ENCODE data around the gene TPX2. TPM values are rescaled to one million over a fixed set of nuclear protein-coding genes. Genes with fewer than 3 reads are reported as not detected.
A peak's percentile ranks its signal among the peaks of the same experiment; 100 is the strongest.

TPX2 gene, protein sequence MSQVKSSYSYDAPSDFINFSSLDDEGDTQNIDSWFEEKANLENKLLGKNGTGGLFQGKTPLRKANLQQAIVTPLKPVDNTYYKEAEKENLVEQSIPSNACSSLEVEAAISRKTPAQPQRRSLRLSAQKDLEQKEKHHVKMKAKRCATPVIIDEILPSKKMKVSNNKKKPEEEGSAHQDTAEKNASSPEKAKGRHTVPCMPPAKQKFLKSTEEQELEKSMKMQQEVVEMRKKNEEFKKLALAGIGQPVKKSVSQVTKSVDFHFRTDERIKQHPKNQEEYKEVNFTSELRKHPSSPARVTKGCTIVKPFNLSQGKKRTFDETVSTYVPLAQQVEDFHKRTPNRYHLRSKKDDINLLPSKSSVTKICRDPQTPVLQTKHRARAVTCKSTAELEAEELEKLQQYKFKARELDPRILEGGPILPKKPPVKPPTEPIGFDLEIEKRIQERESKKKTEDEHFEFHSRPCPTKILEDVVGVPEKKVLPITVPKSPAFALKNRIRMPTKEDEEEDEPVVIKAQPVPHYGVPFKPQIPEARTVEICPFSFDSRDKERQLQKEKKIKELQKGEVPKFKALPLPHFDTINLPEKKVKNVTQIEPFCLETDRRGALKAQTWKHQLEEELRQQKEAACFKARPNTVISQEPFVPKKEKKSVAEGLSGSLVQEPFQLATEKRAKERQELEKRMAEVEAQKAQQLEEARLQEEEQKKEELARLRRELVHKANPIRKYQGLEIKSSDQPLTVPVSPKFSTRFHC
- 39.3 and 82.0 TPM in 2 replicates for total RNA-seq

DNA sequence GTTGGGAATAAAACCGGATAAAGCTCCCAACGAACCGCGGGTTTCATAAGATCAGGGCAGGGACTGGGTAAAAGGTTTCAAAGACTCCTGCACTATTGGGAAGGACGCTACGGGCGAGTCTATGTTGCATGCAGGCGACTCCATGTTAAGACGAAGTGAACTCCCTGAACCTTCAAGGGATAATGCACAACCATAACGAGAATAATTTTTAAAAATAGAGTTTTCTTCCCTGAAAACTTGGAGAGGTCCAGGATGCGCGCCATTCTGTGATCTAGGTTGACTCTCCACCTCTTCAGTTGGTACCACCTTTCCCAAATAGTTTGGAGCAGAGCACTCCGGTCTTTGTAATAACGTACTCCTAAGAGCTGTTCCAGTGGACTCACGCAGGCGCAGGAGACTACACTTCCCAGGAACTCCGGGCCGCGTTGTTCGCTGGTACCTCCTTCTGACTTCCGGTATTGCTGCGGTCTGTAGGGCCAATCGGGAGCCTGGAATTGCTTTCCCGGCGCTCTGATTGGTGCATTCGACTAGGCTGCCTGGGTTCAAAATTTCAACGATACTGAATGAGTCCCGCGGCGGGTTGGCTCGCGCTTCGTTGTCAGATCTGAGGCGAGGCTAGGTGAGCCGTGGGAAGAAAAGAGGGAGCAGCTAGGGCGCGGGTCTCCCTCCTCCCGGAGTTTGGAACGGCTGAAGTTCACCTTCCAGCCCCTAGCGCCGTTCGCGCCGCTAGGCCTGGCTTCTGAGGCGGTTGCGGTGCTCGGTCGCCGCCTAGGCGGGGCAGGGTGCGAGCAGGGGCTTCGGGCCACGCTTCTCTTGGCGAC lies at the start of gene TPX2:
Gene TPX2 (plus strand): TSS at position 562 of the 821 bp plus-strand sequence. CDS start 18,187 bp downstream, outside the sequence.
- peak; percentile 85 for DNase-seq (ENCODE audit: low read depth, low spot score)

- no peak for DNase-seq (ENCODE audit: low read depth, low spot score)
These were observed 48.9 kb upstream of the TPX2 start for GRCh38 chr20:31690124-31690666.

DNA sequence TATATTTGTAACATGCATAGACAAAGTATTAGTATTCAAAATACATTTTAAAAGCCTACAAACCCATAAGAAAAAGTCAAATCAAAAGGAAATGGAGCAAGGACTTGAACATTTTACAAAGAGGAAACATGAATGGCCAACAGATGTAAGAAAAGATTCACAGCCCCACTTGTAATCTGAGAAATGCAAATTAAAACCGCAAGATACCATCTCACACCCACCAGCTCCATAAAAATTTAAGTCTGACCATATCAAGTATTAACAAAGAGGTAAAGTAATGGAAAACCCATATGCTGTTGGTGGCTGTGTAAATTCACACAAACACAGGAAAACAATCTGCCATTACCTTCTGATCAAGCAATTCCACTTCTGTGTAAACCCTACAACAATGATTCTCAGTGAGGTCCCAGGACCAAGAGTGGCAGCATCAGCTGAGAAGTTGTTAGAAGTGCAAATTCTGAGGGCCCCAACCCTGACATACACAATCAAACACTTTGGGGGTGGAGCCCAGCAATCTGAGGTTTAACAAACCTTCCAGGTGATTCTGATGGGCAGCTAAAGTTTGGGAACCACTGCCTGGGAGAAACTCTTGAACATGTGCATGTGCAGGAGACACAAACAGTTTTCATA lies 47.3 kb upstream of the TPX2 start:
- DNase-seq (ENCODE audit: low read depth, low spot score) = no peak

DNA sequence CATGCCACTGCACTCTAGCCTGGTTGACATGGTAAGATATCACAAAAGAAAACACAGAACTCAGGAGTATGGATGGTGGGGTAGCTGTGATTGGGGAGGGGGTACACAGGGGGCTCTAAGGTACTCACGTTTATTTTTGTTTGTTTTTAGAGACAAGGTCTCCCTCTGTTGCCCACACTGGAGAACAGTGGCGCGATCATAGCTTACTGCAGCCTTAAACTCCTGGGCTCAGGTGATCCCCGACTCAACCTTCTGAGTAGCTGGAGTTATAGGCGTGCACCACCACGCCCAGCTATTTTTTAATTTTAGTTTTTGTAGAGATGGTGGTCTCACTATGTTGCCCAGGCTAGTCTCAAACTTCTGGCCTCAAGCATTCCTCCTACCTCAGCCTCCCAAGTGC lies 45.7 kb upstream of the TPX2 start:
- no peak for DNase-seq (ENCODE audit: low read depth, low spot score)

- no peak for DNase-seq (ENCODE audit: low read depth, low spot score)
These were observed 45.0 kb upstream of the TPX2 start for GRCh38 chr20:31693987-31694661.

GRCh38 chr20:31694842-31695593 lies 44.1 kb upstream of the TPX2 start:
- no peak for DNase-seq (ENCODE audit: low read depth, low spot score)

DNA sequence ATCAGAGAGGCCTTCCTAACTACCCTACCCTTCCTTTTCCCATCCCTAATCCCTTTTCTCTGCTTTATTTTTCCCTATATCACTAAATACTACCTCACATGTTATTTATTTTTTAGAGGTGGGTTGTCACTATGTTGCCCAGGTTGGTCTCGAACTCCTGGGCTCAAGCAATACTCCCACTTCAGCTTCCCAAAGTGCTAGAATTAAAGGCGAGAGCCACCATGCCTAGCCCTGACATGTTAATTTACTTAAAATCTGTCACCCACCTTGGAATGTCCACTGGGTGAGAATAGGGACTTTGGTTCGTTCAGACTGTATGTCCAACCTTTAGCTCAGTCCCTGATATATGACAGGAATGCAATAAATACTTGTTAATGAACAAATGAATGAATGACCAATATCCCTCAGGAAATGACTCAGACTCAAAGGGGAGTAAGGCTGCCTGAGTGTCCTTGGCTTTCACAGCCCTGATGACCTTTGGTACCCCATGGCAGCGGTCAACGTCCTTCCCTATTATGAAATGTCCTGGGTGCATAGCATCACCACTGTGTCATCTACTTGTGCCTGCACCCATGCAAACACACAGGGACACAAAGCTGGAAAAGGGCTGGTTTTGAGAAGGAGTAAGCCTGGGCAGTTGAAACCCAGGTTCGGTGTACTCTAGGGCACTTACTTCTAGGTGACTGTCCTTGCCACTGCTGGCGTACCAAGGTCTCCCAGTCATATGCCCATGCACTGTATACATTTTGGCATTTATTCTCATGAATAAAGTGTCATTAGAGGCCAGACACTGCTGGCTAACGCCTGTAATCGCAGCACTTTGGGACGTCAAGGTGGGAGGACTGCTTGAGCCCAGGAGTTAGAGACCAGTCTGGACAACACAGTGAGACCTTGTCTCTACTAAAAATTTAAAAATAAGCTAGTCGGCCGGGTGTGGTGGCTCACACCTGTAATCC lies 43.0 kb upstream of the TPX2 start:
- no peak for DNase-seq (ENCODE audit: low read depth, low spot score)

DNA sequence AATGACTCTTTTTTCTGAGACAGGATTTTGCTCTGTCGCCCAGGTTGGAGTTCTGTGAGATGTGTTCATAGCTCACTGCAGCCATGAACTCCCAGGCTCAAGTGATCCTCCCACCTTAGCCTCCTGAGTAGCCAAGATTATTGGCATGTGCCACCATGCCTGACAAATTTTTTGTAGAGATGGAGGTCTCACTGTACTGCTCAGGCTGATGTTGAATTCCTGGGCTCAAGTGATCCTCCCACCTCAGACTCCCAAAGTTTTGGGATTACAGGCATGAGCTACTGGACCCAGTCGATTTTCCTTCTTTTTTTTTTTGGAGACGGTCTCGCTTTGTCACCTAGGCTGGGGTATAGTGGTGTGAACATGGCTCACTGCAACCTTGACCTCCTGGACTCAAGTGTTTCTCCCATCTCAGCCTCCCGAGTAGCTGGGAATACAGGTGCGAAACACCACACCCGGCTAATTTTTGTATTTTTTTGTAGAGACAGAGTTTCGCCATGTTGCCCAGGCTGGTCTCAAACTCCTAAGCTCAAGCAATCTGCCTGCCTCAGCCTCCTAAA lies 40.8 kb upstream of the TPX2 start:
- no peak for DNase-seq (ENCODE audit: low read depth, low spot score)

GRCh38 chr20:31698803-31699718 lies 40.0 kb upstream of the TPX2 start:
- DNase-seq (ENCODE audit: low read depth, low spot score) = peak; percentile 95

GRCh38 chr20:31699801-31700728 lies 39.0 kb upstream of the TPX2 start:
- no peak for DNase-seq (ENCODE audit: low read depth, low spot score)

DNA sequence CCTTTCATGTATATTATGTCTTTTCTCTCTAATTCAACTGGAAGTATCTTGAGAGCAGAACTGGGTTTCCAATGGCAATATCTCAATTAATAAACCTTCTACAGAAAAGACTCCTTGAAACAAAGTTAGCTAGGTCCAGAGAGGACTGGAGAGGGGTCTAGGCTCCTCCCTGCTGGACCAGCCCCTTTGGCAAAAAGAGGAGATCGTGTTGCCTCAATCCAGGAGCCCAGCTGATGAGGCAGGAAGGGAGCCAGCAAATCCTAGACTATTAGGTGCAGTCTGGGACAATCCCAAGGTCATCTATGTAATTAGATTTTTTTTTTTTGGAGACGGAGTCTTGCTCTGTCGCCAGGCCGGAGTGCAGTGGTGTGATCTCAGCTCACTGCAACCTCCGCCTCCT lies 38.3 kb upstream of the TPX2 start:
- no peak for DNase-seq (ENCODE audit: low read depth, low spot score)

GRCh38 chr20:31701591-31701990 lies 37.5 kb upstream of the TPX2 start:
- no peak for DNase-seq (ENCODE audit: low read depth, low spot score)

DNA sequence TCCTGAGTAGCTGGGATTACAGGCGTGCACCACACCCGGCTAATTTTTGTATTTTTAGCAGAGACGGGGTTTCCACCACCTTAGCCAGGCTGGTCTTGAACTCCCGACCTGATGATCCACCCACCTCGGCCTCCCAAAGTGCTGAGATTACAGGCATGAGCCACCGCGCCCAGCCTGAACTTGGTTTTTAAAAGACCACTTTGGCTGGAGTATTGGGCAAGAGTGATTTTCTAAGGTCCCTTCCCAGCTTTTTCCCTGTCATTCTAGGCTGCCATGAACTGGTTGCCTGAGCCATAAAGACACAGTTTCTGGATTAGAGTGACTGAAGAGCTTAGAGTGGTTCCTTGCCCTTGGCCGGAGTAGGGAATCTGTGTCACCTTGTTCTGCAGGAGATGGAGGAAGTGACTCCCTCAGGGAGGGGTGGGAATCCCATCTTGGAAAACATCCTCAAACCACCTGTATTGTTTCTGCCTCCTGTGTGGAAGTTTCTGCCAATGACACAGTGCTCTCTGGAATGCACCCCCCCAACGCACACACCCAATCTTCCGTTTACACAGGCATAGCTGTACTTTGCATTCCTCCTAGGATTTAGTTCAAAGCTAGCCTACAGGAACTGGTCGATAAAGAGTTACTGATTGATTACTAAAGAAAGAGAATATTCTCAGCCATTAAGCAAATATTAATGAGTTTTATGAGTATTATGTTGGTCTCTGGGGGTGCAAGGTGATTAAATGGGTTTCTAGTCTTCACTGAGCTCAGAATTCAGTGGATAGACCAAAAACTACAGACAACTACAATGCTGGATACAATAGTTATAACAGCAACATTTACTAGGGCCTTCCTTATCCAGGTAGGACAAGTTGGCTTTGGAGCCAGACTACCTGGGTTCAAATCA lies 34.6 kb upstream of the TPX2 start:
- DNase-seq (ENCODE audit: low read depth, low spot score) = no peak

DNA sequence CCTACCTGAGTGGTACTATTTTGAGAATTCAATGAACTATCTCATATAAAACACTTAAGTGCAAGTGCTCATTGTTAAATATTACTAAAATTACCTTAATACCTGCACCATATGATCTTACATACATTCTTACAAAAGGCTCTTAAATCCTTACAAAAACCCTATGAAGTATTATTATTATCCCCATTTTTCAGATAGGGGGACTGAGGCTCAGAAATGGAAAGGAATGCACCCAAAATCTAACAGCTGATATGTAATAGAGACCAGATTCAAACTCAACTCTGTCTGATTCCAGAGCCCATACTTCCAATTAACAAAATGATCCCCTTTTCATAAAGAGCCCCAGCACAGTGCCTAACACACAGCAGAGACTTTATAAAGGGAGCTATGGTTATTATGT lies 33.9 kb upstream of the TPX2 start:
- no peak for DNase-seq (ENCODE audit: low read depth, low spot score)

Measured in pulmonary artery endothelial cell (primary cell).